RWPE2 (cell line): Measurements from ENCODE around the gene DEXI.

ENCODE experiments used
- ATAC-seq: fragments of 200-7000 bp; cut with Tn5 transposase; 3 replicates; pipeline ENCODE4 v1.9.1; 2021; ENCODE audit warnings: low read depth
- DNase-seq: peaks from one replicate; pipeline ENCODE4 v3.0.0-alpha.2; 2020; ENCODE audit warnings: low spot score
- H3K27ac ChIP-seq: fragments of 450-650 bp; 2 replicates; pipeline ENCODE4 v1.5.1; 2017; ENCODE audit warnings: mild to moderate bottlenecking; ENCODE audit not compliant: poor library complexity, severe bottlenecking
- H3K27me3 ChIP-seq: fragments of 250-450 bp; sonication (Bioruptor Pico); 2 replicates; pipeline ENCODE4 v1.5.1; 2021; ENCODE audit warnings: mild to moderate bottlenecking, moderate library complexity; ENCODE audit not compliant: insufficient read depth, poor library complexity, severe bottlenecking
- H3K36me3 ChIP-seq: fragments of 250-450 bp; sonication (Bioruptor Pico); 2 replicates; pipeline ENCODE4 v1.5.1; 2020; ENCODE audit warnings: low read depth, mild to moderate bottlenecking, moderate library complexity
- H3K4me1 ChIP-seq: fragments of 250-450 bp; sonication (Bioruptor Pico); 2 replicates; pipeline ENCODE4 v1.5.1; 2021; ENCODE audit warnings: mild to moderate bottlenecking, moderate library complexity; ENCODE audit not compliant: insufficient read depth, poor library complexity, severe bottlenecking
- H3K4me3 ChIP-seq: fragments of 250-450 bp; sonication (Bioruptor Pico); 2 replicates; pipeline ENCODE4 v1.5.1; 2021; ENCODE audit warnings: mild to moderate bottlenecking, moderate library complexity; ENCODE audit not compliant: severe bottlenecking
- H3K9me3 ChIP-seq: fragments of 250-450 bp; sonication (Bioruptor Pico); 2 replicates; pipeline ENCODE4 v1.5.1; 2021; ENCODE audit warnings: mild to moderate bottlenecking, moderate library complexity; ENCODE audit not compliant: severe bottlenecking
- TF ChIP-seq, protein P1 (sequence below): fragments of 450-650 bp; IDR thresholded peaks from one replicate; pipeline ENCODE4 v1.5.1; 2017; ENCODE audit warnings: mild to moderate bottlenecking, moderate library complexity; ENCODE audit not compliant: poor library complexity, severe bottlenecking

DEXI gene

DNA sequence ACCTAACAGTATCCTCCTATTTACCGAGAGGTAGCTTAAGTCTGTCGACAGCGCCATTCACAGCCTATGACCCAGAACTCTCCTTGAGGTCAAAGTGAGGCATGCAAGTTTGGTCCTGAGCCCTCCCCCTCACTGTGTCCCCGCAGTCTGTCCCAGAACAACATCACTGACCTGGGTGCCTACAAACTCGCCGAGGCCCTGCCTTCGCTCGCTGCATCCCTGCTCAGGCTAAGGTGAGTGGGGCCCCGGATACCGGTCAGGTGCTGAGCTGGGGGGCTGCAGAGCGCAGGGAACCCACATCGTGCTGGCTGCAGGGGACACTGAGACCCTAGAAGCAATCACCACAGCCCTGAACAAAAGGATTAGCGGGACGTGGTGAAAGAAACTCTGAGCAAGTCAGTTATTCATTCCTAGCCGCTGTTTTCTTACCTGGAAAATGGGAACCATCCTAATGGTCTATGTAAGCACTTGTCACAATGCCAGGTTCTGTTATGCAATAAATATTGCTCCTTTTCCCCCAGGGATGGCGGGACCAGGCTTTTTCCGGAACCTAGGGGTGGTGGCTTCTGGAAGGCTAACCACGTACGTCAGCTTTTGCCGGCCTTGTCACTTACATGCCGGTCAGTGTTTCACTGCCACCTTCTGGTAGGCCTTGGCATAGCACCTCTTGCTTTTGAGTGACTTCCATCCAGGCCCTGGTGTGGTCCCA lies 23.8 kb downstream of the DEXI start:
- no peak overlapping the region for H3K4me3 ChIP-seq
- no peaks in the 10 kb centered on the region for H3K27me3 ChIP-seq
- TF ChIP-seq, protein P1, sequence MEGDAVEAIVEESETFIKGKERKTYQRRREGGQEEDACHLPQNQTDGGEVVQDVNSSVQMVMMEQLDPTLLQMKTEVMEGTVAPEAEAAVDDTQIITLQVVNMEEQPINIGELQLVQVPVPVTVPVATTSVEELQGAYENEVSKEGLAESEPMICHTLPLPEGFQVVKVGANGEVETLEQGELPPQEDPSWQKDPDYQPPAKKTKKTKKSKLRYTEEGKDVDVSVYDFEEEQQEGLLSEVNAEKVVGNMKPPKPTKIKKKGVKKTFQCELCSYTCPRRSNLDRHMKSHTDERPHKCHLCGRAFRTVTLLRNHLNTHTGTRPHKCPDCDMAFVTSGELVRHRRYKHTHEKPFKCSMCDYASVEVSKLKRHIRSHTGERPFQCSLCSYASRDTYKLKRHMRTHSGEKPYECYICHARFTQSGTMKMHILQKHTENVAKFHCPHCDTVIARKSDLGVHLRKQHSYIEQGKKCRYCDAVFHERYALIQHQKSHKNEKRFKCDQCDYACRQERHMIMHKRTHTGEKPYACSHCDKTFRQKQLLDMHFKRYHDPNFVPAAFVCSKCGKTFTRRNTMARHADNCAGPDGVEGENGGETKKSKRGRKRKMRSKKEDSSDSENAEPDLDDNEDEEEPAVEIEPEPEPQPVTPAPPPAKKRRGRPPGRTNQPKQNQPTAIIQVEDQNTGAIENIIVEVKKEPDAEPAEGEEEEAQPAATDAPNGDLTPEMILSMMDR: peak; percentile 94
- ATAC-seq (peak; percentile 87), DNase-seq (no peak)
- H3K27ac ChIP-seq: no peak overlapping the region
- H3K4me1 ChIP-seq: no peaks in the 10 kb centered on the region
- no peaks in the 10 kb centered on the region for H3K9me3 ChIP-seq
- no peaks in the 10 kb centered on the region for H3K36me3 ChIP-seq

DNA sequence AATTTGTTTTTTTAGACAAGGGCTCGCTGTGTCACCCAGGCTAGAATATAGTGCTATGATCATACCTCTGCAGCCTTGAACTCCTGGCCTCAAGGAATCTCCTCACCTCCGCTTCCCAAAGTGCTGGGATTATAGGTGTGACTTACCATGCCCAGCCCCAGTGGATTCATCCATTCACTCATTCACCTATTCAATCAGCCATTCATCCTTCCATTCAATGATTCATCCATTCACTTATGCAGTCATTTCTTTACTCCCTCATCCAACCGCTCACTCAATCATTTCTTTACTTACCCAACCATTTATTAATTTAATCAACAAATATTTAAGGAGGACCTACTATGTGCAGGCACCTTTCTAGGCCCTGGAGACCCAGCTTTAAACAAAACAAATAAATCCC lies 25.7 kb downstream of the DEXI start:
- ATAC-seq (no peak), DNase-seq (no peak)
- Histone ChIP-seq H3K4me1 (no peaks in the 10 kb centered on the region), H3K27me3 (no peaks in the 10 kb centered on the region), H3K4me3 (no peak overlapping the region), H3K9me3 (no peaks in the 10 kb centered on the region), H3K36me3 (no peaks in the 10 kb centered on the region), H3K27ac (no peak overlapping the region)
- TF ChIP-seq, protein P1: no peak

DNA sequence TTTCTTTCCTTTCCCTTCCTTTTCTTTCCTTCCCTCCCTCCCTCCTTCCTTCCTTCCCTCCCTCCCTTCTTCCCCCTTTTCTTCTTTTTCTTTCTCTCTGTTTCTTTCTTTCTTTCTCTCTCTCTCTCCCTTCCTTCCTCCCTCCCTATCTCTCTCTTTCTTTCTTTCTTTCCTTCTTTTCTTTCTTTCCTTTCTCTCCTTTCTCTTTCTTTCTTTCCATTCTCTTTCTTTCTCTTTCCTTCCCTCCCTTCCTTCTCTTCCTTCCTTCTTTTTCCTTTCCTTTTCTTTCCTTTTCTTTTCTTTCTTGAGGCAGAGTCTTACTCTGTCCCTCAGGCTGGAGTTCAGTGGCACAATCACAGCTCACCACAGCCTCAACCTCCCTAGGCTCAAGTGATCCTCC lies 31.0 kb downstream of the DEXI start:
- Histone ChIP-seq H3K4me1 (no peaks in the 10 kb centered on the region), H3K9me3 (no peaks in the 10 kb centered on the region), H3K4me3 (no peak overlapping the region), H3K27ac (no peak overlapping the region), H3K36me3 (no peaks in the 10 kb centered on the region), H3K27me3 (no peaks in the 10 kb centered on the region)
- DNase-seq (no peak), ATAC-seq (no peak)
- TF ChIP-seq, protein P1: no peak

DNA sequence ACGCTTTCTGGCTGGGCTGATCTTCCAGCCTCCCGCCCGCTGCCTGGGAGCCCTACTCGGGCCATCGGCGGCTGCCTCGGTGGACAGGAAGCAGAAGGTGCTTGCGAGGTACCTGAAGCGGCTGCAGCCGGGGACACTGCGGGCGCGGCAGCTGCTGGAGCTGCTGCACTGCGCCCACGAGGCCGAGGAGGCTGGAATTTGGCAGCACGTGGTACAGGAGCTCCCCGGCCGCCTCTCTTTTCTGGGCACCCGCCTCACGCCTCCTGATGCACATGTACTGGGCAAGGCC lies 34.6 kb downstream of the DEXI start:
- Histone ChIP-seq H3K4me3 (no peak overlapping the region), H3K36me3 (no peaks in the 10 kb centered on the region), H3K4me1 (no peaks in the 10 kb centered on the region), H3K27me3 (no peaks in the 10 kb centered on the region), H3K9me3 (no peaks in the 10 kb centered on the region), H3K27ac (no peak overlapping the region)
- DNase-seq (no peak), ATAC-seq (no peak)
- TF ChIP-seq, protein P1: no peak

DNA sequence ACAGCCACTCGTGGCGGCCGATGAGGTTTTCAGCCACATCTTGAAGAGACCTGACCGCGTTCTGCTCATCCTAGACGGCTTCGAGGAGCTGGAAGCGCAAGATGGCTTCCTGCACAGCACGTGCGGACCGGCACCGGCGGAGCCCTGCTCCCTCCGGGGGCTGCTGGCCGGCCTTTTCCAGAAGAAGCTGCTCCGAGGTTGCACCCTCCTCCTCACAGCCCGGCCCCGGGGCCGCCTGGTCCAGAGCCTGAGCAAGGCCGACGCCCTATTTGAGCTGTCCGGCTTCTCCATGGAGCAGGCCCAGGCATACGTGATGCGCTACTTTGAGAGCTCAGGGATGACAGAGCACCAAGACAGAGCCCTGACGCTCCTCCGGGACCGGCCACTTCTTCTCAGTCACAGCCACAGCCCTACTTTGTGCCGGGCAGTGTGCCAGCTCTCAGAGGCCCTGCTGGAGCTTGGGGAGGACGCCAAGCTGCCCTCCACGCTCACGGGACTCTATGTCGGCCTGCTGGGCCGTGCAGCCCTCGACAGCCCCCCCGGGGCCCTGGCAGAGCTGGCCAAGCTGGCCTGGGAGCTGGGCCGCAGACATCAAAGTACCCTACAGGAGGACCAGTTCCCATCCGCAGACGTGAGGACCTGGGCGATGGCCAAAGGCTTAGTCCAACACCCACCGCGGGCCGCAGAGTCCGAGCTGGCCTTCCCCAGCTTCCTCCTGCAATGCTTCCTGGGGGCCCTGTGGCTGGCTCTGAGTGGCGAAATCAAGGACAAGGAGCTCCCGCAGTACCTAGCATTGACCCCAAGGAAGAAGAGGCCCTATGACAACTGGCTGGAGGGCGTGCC lies 35.1 kb downstream of the DEXI start:
- H3K9me3 ChIP-seq: no peaks in the 10 kb centered on the region
- TF ChIP-seq, protein P1: no peak
- no peaks in the 10 kb centered on the region for H3K4me1 ChIP-seq
- no peak for DNase-seq
- H3K4me3 ChIP-seq: no peak overlapping the region
- H3K27ac ChIP-seq: no peak overlapping the region
- H3K27me3 ChIP-seq: no peaks in the 10 kb centered on the region
- no peak for ATAC-seq
- no peaks in the 10 kb centered on the region for H3K36me3 ChIP-seq
